Inferior parietal cortex (tissue), 1 donor: Measurements from ENCODE around the gene CNN2.
A peak's percentile ranks its signal among the peaks of the same experiment; 100 is the strongest.

Experiments
- DNase-seq: peaks from one replicate; pipeline ENCODE4 v3.0.0-alpha.2; 2016; ENCODE audit errors: extremely low spot score

Gene CNN2

DNA sequence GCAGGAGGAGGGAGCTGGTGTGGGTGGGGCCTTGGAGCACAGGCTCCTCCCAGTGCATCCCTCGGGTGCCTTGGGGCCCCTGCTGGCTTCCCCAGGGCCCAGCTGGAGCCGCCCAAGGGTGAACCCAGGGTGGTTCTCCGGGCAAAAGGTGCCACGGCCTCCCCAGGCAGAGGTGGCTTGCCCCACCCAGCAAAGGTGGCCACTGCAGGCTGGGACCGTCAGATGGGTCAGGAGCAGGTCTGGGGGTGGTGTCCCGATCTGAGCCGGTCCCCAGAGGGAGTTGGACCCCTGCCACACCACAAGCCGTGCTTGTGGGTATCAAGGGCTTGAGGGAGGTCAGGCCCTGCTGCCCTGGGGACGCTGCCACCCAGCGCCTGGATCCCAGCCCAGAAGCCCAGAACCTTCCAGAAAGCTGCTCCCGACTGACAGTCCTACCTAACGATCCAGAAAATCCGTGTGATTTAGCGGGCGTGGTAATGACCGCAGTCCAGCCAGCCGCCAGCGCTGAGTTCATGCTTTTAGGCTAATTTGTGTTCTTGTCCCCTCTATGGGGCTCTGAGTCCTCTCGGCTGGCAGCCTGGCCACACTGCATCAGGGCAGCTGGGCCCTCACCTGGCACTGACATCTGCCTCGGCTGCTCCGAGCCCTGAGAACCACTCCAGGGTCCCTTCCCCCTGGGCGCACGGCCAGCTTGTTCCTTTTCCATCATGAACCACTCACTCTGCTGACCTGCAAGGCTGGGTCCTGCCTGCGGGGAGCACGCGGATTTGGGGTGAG, 31.2 kb upstream of the CNN2 start:
- no peak for DNase-seq

DNA sequence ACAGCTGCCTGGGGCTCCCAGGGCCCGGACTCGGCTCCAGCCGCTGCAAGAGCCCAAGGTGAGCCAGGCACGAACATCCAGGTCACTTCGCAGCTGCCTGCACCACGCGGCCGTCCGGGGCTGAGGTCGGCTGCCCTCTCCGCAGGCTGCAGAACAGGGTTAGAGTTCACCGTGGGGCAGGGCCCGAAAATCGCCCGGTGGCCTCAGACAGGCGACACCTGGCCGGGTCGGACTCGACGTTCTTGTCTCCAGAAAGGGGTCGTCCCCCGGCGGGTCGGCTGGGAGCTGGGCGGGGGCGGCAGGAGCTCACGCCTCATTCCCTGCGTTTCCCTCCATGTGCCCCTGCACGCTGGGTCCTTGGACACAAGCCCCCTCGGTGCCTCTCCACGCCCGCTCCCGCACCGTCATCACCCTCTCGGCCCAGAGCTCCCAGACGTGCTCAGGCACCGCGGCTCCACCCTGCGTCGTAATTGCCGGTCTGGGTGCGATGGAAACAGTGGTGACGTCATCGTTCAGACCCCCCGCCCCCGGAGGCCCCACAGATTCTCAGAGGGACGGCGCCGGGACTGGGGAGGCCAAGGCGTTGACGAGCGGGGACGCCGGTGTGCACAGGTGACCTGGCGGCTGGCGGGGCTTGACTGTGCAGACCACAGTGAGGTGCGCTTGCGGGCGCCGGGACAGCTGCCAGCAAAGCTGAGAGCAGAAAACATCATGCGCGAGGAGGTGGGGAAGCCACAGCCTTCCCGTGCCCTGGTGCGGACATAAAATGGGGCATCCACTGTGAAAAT, 30.2 kb upstream of the CNN2 start:
- no peak for DNase-seq

DNA sequence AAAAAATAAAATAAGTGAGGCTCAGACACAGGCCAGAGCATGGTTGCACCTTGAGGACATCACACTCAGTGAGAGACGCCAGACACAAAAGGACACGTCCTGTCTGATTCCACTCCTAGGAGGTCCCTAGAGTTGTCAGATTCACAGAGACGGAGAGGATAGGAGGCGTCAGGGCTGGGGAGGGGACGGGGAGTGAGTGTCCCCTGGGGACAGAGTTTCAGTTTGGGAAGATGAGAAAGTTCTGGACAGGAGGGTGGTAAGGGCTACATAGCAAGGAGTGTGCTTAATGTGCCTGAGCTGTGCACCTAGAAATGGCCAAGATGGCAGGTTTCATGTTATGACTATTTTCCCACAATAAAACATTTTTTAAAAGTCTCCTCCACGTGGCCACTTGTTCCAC, 28.3 kb upstream of the CNN2 start:
- no peak for DNase-seq

DNA sequence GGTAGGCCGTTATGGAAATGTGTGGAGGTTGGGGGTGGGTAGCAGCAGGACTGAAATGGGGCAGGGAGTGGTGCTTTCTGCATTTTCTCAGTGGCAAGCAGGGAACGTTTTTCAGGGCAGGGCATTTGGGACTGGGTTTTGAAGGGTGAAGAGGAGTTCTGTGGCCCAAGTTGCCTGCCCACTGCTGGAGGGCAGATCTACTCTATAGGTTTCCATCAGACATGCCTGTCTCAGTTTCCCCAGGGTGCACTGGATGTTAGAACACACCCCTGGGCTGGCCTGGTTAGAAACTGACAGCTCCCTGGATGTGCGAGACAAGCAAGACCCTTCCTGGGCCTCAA, 27.1 kb upstream of the CNN2 start:
- no peak for DNase-seq

DNA sequence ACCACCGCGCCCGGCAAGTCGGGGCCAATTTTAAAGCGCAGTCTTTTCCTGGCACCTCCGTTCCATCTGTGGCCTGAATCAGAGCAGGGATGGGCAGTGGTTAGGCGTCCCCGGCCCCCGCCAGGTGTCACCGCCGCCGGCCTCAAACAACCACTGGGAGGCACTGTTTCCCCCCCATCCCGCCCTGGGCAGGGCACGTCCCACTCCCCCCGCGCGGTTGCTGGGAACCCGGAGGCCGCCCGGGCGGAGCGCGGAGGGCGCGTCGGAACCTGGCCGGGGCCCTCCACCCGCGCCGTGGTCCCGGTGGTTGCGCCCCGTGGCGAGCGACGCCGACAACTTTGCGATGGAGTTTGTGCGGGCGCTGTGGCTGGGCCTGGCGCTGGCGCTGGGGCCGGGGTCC, 26.3 kb upstream of the CNN2 start, which contains the start of gene GRIN3B:
Gene GRIN3B, plus strand, starts transcription at position 325 of the 400 bp plus-strand sequence. Its CDS starts 19 bp downstream, at position 344.
- no peak for DNase-seq

DNA sequence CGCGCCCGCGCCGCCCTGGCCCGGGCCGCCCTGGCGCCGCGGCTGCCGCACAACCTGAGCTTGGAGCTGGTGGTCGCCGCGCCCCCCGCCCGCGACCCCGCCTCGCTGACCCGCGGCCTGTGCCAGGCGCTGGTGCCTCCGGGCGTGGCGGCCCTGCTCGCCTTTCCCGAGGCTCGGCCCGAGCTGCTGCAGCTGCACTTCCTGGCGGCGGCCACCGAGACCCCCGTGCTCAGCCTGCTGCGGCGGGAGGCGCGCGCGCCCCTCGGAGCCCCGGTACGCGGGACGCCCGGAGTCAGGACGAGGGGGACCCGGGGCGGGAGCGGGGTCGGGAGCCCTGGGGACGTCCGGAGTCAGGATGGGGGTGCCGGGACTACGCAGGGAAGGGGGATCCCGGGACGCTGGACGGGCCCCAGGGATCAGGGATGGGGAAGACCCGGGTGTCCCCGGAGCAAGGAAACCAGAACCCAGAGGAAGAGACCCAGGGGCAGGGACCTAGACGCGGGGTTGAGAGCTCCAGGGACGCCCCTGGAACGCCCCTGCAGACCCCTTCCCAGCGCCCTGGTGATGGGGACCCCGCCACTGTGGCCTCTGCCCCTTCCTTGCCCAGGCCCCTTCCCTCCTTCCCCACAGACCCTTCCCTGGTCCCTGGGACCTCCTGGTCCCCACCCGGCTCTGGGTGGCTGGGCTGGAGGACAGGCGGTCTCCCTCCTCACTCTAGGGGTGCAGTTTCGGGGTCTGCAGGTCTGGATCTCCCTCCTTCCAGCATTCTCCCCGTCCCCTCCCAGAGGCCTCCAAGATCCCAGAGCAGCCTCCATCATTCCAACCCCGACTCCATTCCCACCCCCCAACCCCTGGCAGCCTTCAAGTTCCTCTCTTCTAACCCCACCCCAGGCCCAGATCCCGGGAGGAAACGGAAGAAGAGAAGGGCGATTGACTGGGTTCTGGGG, 25.5 kb upstream of the CNN2 start:
- DNase-seq = no peak

DNA sequence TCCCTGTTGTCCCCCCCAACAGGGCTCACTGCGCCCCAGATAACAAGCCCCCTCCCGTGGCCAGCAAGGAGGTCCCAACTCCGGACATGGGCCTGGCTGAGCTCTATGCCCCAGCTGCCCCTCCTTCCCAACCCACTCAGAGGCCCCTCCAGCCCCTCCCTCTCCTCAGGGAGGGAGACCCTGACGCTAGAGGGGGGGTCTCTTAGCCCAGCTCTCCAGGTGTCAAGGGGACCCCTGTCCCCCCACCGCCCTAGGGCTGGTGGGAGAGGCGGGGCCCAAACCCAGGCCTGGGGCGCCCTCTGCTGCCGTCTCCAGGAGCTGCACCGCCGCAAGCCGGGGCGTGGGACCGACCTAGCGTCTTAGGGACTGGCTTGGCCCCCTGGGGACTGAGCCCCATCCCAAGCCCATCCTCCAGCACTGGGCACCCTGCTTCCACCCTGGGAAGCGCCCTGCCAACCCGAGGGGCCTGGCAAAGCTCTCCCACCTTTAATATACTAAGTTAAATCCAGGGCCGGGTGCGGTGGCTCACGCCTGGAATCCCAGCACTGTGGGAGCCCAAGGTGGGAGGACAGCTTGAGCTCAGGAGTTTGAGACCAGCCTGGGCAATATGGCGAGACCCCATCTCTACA, 24.8 kb upstream of the CNN2 start:
- DNase-seq = peak; percentile 30

DNA sequence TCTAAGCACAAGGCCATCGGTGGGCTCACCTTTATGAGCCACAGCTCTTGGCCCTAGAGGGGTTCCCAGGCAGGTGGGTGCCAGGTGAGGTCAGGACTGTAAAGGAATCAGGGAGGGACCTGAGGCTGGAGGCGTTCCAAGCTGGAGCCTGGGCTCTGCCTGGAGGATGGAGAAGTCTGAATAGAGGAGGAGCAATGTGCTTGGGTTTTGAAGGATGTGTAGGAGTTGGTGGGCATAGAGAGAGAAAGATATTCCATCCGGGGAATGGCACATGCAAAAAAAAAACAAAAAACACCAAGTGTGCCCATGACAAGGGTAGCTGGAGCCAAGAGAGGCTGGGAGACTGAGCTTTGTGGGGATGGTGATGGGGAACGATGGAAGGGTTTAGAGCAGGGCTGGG, 23.8 kb upstream of the CNN2 start:
- DNase-seq = no peak

DNA sequence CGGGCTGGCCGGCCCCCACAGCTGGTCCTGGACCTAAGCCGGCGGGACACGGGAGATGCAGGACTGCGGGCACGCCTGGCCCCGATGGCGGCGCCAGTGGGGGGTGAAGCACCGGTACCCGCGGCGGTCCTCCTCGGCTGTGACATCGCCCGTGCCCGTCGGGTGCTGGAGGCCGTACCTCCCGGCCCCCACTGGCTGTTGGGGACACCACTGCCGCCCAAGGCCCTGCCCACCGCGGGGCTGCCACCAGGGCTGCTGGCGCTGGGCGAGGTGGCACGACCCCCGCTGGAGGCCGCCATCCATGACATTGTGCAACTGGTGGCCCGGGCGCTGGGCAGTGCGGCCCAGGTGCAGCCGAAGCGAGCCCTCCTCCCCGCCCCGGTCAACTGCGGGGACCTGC, 23.1 kb upstream of the CNN2 start:
- DNase-seq = no peak

DNA sequence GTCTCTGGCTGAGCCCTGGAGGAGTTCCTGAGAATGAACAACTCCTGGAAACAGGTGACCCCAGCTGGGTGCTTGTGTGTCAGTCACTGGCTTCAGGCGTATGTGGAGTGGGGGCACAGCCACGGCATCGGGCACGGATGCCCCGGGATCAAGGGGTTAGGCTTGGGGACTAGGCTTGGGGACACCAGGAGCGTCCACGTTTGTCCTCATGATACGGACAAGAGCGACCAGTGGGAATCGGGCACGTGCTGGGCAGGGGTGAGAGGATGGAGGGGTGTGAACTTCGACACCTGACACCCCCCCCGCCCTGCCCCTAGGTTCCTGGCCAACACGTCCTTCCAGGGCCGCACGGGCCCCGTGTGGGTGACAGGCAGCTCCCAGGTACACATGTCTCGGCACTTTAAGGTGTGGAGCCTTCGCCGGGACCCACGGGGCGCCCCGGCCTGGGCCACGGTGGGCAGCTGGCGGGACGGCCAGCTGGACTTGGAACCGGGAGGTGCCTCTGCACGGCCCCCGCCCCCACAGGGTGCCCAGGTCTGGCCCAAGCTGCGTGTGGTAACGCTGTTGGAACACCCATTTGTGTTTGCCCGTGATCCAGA, 22.1 kb upstream of the CNN2 start:
- DNase-seq = no peak

DNA sequence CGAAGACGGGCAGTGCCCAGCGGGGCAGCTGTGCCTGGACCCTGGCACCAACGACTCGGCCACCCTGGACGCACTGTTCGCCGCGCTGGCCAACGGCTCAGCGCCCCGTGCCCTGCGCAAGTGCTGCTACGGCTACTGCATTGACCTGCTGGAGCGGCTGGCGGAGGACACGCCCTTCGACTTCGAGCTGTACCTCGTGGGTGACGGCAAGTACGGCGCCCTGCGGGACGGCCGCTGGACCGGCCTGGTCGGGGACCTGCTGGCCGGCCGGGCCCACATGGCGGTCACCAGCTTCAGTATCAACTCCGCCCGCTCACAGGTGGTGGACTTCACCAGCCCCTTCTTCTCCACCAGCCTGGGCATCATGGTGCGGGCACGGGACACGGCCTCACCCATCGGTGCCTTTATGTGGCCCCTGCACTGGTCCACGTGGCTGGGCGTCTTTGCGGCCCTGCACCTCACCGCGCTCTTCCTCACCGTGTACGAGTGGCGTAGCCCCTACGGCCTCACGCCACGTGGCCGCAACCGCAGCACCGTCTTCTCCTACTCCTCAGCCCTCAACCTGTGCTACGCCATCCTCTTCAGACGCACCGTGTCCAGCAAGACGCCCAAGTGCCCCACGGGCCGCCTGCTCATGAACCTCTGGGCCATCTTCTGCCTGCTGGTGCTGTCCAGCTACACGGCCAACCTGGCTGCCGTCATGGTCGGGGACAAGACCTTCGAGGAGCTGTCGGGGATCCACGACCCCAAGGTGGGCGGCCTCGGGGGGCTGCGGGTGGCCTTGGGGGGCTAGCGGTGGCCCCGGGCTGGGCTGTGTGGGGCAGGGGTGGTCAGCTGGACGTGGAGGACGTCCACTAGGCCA, 21.4 kb upstream of the CNN2 start:
- no peak for DNase-seq

DNA sequence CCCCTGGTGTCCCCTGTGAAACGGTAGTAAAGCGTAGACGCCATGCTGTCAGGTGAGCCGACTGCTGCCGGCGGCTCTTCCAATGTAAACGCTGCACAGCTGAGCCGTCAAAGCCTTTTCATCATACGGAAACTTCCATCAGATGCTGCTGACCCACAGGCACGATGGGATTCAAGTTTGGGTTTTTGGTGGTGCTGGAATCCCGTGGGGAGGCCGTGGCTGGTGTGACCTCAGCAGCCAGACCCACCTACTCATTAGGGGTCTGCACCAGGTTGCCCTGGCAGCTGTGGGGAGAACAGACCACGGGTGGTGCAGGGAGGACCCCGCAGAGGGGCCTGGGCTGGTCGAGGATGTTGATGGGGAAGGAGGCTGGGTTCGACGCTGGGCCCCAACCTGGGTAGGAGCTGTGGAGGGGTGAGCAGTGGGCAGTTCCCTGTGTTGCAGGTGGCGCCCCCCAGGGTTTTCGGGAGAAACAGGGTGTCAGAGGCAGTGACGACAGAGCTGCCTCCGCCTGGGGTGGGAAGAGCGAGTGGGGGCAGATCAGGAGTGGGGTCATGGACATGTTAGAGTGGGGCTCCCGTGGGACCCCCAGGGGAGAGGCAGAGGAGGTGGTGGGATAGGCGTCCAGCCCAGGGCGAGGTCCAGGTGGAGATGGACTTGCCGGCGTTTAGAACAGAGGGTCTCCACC, 19.6 kb upstream of the CNN2 start:
- no peak for DNase-seq

DNA sequence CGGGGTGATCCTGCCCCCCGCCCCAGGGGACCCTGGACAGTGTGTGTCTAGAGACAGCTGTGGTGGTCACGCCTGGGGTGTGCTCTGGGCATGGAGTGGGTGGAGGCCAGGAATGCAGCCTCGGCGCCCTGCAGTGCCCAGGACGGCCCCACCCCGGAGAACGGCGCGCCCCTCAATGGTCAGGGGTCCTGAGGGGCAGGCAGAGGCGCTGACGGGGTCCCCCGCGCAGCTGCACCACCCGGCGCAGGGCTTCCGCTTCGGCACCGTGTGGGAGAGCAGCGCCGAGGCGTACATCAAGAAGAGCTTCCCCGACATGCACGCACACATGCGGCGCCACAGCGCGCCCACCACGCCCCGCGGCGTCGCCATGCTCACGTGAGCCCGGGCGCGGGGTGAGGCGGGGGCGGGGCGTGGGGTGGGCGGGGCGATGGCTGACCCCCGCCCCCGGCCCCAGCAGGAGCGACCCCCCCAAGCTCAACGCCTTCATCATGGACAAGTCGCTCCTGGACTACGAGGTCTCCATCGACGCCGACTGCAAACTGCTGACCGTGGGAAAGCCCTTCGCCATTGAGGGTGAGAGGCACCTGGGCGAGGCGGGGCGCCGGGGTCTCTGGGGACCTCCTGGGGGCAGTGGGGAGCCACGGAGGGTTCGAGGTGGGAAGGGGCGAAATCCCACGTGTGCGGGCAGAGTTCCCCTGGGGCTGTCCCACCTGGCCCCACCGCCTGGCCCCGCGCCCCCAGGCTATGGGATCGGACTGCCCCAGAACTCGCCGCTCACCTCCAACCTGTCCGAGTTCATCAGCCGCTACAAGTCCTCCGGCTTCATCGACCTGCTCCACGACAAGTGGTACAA, 18.8 kb upstream of the CNN2 start:
- no peak for DNase-seq

DNA sequence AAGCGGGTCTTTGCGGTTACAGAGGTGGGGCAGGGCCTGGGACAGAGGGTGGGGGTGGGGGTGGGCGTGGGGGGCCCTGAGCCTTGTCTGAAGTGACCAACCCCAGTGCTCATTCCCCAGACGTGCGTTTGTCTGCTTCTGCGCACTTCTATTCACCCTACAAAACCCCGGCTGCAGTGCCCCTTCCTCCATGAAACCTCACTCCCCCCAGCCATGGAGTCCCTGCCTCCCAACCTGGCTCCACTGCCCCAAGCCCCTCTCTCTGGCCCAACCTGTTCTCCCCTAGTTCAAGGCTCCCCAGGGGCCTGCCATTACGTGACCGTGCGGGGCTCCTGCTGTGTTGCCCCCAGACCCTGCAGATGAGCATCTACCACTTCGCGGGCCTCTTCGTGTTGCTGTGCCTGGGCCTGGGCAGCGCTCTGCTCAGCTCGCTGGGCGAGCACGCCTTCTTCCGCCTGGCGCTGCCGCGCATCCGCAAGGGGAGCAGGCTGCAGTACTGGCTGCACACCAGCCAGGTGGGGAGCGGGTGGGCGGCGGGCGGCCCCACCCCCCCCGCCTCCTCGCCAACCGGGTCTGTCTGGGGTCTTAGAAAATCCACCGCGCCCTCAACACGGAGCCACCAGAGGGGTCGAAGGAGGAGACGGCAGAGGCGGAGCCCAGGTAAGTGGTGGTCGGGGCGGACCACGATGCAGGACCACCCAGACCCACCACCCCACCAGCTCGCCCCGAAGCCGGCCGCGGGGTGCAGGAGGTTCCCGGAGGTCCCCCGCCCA, 18.0 kb upstream of the CNN2 start:
- DNase-seq = no peak

DNA sequence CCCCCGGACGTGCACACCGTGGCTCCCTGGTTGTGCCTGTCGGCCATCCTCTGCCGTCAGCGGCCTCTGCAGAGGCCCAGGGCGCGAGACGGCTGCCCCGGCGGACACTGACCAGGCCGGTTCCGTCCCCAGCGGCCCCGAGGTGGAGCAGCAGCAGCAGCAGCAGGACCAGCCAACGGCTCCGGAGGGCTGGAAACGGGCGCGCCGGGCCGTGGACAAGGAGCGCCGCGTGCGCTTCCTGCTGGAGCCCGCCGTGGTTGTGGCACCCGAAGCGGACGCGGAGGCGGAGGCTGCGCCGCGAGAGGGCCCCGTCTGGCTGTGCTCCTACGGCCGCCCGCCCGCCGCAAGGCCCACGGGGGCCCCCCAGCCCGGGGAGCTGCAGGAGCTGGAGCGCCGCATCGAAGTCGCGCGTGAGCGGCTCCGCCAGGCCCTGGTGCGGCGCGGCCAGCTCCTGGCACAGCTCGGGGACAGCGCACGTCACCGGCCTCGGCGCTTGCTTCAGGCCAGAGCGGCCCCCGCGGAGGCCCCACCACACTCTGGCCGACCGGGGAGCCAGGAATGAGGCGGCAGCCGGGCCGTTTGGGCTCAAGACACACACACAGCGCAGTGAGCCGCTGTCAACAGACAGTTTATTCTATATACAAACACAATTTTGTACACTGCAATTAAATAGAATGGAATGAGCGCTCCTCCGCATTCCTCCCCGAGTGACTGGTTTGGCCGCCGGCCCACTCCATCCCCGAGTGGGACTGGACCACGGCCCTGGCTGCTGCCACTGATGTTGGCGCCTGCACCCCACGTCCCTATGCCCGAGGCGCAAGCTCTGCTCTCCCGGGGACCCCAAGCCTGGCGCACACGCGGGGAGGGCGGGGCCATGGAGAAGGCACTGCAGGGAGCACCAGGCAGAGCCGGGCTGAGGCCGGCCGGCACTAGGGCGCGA, 17.1 kb upstream of the CNN2 start:
- DNase-seq = no peak

DNA sequence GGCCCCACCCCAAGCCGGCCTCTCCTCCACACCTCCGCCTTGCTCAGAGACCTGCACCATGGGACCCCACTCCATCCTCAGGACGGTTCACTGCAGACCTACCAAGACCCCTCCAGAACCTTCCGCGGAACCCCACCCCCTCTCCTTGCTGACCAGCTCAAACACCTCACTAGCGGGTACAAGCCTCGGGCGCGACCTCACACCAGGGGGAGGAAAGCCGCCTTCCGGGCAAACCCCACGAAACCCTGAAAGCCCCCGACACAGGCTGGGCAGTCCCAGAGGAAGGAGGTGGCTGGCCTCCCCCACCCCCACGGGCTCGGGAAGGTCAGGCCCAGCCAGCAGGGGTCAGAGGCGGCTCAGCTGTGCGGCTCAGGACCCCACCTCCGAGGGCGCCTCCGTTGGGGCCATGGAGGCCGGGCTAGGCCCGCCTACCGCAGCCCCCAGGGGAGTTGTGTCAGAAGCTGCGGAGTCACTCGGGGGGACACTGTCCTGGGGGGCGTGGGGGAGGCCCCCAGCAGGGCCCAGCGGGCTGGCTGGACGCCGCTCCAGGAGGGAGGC, 16.3 kb upstream of the CNN2 start:
- DNase-seq = no peak
